ENCODE results near the gene PACSIN1. TPM values are rescaled to one million over a fixed set of nuclear protein-coding genes. Genes with fewer than 3 reads are reported as not detected.

The PACSIN1 gene
- total and polyA plus RNA-seq, 2 of the 4 experiments (the other 2 are of a cell fraction): 0.02 TPM; not detected in 1

- no peak for TF ChIP-seq RAD21 (IDR thresholded peaks at IDR 0.05; ENCODE audit: low read length)
Observed at GRCh38 chr6:34466242-34467185, 638 bp downstream of the PACSIN1 start (continued).

DNA sequence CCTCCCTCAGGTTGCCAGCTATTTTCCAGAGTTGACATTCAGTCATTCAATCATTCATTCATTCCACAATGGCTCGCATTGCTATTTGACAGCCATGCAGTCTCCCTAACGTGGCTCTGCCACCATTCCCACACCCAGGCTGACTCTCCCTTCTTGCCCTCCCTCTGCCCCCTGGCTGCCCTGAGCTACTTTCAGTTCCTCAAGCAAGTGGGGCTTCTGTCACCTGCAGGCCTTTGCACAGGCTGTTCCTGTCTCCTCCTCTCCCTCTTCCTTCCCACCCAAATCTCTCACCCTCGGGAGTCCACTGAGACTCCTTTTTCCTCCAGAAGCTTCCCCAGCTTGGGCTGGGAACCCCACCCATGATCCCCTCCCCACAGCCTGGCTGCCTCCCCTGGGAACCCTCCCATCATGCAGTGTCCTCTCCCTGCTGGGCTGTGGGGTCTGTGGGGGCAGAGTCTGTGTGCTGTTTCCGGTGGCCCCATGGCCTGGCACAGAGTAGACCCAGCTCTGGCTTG is 2.6 kb downstream of the PACSIN1 start:
- BruUV-seq (replicated peaks): no TSS peak
- dilution Hi-C loops (cut with HindIII; ENCODE audit: low sequenced_read_pairs, unreplicated experiment): no loop called here

More for the DNA sequence above, 2.6 kb downstream of the PACSIN1 start:
- Histone ChIP-seq H3K18ac (ENCODE audit: low read depth, low read length) (no peak overlapping the region), H4K20me1 (ENCODE audit: insufficient read depth, low read length) (no peaks in the 10 kb centered on the region), H4K91ac (ENCODE audit: insufficient read depth, low read depth, low read length) (no peak overlapping the region), H4K5ac (ENCODE audit: low read depth, low read length) (no peak overlapping the region), H2AK5ac (ENCODE audit: low read depth, low read length) (no peak overlapping the region), H3K27me3 (ENCODE audit: control insufficient read depth, insufficient read depth, low read length) (peaks cover 37% of the 10 kb centered on the region), H3K4ac (ENCODE audit: low read depth, low read length) (no peak overlapping the region), H3K36me3 (ENCODE audit: control insufficient read depth, insufficient read depth, low read length) (no peaks in the 10 kb centered on the region), H2BK5ac (ENCODE audit: low read depth, low read length, poor library complexity, severe bottlenecking) (no peak overlapping the region), H3K56ac (ENCODE audit: extremely low read depth, insufficient read depth, low read length) (no peak overlapping the region), H3K14ac (replicated peaks; ENCODE audit: low read depth, low read length) (no peak overlapping the region), H3K9ac (ENCODE audit: low read depth, low read length) (no peak overlapping the region), H4K8ac (ENCODE audit: low read depth in 2 of 2, low read length in 2 of 2) (no peak overlapping the region), H3K9me3 (ENCODE audit: control insufficient read depth, insufficient read depth, low read length) (no peaks in the 10 kb centered on the region), H3K4me3 (ENCODE audit: insufficient read depth, low read depth, low read length) (no peak overlapping the region), H3K27ac (ENCODE audit: insufficient read depth, low read length) (no peak overlapping the region), H3K23ac (ENCODE audit: low read depth, low read length) (no peak overlapping the region), H3K79me1 (ENCODE audit: low read depth in 1 of 2, low read length in 2 of 2) (no peaks in the 10 kb centered on the region), H3K4me1 (ENCODE audit: control insufficient read depth, insufficient read depth, low read length) (0 out of 2 replicates have a peak, but pooled peaks cover 1% of the 10 kb centered on the region), H3K9me1 (ENCODE audit: insufficient read depth, low read length) (no peaks in the 10 kb centered on the region; the same call in 1 of the 2 replicates), H2AK9ac (replicated peaks; ENCODE audit: low read depth, low read length, poor library complexity) (no peak overlapping the region), H2BK20ac (ENCODE audit: low read depth, low read length) (no peak overlapping the region), H2AFZ (replicated peaks; ENCODE audit: low read length, poor library complexity) (no peak overlapping the region), H2BK120ac (ENCODE audit: low read depth, low read length) (no peak overlapping the region), H3K4me2 (ENCODE audit: low read depth, low read length) (no peak overlapping the region), H2BK15ac (ENCODE audit: low read depth, low read length) (no peak overlapping the region)
- ATAC-seq (ENCODE audit: low read depth): no peak
- 89% methylated on average over 2 of the region's 4 CpGs; no CpG with 5 or more reads in 1 of the 2 experiments for WGBS, 2 experiments (ENCODE audit: extremely low coverage in 2 of 2, insufficient read length in 1 of 2)
- TF ChIP-seq MAZ (IDR thresholded peaks at IDR 0.05; ENCODE audit: borderline replicate concordance, low read depth, low read length) (no peak), RCOR1 (IDR thresholded peaks at IDR 0.05; ENCODE audit: insufficient replicate concordance, low read length) (no peak), RFX5 (IDR thresholded peaks at IDR 0.05; ENCODE audit: low read depth, low read length) (no peak), ELK1 (IDR thresholded peaks at IDR 0.05; ENCODE audit: borderline replicate concordance, low read depth, low read length) (no peak), FOS (IDR thresholded peaks at IDR 0.05; ENCODE audit: low read depth, low read length) (no peak), CHD1 (IDR thresholded peaks at IDR 0.05; ENCODE audit: low read depth, low read length) (no peak), POLR2A (IDR thresholded peaks at IDR 0.05; ENCODE audit: low read depth, low read length) (no peak), SMC3 (IDR thresholded peaks at IDR 0.05; ENCODE audit: low read depth, low read length) (no peak), NFE2L2 (IDR thresholded peaks at IDR 0.05; ENCODE audit: low read depth, low read length) (no peak), BHLHE40 (IDR thresholded peaks at IDR 0.05; ENCODE audit: low read depth, low read length) (no peak)
- intact Hi-C loops (cut with micrococcal nuclease): no loop called here
- in situ Hi-C loops (cut with MboI; ENCODE audit: low sequenced_read_pairs): no loop called here
- ChIA-PET CTCF (no interaction called here), POLR2A (ENCODE audit: unreplicated experiment) (no interaction called here)
- no peak for DNase-seq
